Activated T-helper 1 cell treated with anti-CD3 and anti-CD28 coated beads, Interleukin-2, amount 50 U/mL, for 16 hours (primary cell): ENCODE measurements around the gene IL12RB1.

Source experiments
- DNase-seq, 2 donors: peaks; one replicate each; pipeline ENCODE4 v3.0.0-alpha.2; 2020; ENCODE audit warnings: low read depth in 1 of 2, low spot score in 1 of 2

Gene IL12RB1

DNA sequence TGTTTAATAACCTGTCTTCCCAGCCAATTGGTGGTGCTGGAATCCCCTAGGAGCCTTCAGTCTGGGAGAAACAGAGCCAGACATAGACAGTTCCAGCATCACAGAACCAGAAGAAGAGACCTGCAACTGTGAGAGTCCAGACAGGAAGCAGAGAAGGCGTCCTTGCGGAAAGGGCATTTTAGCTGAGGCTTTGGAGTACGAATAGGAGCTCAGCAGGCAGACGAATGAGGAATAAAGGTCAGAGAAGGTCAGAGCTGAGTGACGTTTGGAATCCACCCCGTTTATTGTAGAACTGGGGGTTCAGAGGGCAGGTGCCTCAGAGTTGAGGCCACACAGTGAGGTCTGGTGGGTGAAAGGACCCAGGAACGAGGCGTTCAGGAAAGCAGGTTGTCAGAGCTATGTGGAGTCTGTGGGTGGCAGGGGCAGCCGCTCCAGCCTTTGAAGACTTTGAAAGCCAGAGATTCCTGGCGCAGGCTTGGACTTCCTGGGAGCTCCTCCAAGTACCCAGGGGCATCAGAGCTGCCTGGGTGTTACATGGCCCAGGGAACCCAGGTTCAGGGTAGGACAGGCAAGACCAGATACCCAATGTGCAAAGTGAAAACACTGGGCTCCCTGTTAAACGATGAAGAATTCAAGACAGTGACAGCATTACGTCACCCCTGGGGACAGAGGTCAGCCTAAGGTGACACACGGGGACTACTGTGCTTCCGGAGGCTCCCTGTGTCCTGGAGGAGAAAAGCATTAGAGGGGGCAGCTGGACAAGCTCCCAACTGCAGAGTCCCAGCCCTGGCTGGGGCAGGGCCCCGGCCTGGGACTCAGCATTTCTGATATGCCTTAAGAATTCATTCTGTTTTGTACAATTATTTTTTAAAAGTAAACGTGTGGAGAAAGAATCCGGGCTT lies 73.3 kb downstream of the IL12RB1 start:
- no peak for DNase-seq

DNA sequence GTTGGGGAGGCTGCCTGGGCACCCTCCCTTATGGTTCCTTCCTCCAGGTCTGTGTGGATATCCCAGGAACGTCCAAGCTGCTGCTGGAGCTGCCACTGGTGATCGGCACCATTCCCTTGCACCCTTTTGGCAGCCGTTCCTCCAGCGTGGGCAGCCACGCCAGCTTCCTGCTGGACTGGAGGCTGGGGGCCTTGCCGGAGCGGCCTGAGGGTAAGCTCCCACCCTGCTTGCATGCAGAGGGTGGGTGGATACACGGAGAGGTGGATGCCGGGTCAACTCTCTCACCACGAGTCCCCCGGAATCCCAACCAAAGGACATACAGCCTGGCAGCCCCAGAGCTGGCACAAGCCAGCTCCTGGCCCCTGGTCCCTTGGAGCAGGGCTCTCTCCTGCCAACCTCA lies 76.6 kb downstream of the IL12RB1 start:
- DNase-seq: no peak

DNA sequence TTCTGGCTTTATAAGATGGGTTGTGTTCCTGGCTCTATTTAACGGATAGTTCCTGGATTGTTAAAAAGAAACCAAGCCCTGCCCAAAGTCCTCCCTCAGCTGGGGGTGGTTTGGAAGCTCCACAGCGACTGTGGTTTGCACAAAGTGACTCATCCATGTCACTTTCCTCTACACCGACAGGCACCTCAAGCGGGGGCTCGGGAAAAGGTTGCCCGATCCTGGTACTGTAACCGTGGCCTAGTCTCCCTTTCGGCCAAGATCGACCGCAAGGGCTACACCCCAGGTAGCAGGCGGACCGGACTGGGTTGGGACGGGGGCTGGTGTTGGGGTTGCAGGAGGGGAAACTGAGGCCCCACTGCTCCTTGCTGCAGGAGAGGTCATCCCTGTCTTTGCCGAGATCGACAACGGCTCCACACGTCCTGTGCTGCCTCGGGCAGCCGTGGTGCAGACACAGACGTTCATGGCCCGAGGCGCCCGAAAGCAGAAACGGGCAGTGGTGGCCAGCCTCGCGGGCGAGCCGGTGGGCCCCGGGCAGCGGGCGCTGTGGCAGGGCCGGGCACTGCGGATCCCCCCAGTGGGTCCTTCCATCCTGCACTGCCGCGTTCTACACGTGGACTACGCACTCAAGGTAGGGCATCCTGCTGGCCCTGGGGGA lies 77.2 kb downstream of the IL12RB1 start:
- DNase-seq: no peak
